Activated T-helper 1 cell treated with Interleukin-2 at 50 U/mL for 16 hours (primary cell): ENCODE results near the gene PLD1.
A peak's percentile ranks its signal among the peaks of the same experiment; 100 is the strongest.
"Not testable (repeated sequence)": the region's sequence is repeated elsewhere in the genome, so short reads cannot be mapped to it uniquely, and the experiment has no call there.

Experiments
- DNase-seq: peaks from one replicate; pipeline ENCODE4 v3.0.0-alpha.2; 2020; ENCODE audit warnings: low read depth

The PLD1 gene, protein sequence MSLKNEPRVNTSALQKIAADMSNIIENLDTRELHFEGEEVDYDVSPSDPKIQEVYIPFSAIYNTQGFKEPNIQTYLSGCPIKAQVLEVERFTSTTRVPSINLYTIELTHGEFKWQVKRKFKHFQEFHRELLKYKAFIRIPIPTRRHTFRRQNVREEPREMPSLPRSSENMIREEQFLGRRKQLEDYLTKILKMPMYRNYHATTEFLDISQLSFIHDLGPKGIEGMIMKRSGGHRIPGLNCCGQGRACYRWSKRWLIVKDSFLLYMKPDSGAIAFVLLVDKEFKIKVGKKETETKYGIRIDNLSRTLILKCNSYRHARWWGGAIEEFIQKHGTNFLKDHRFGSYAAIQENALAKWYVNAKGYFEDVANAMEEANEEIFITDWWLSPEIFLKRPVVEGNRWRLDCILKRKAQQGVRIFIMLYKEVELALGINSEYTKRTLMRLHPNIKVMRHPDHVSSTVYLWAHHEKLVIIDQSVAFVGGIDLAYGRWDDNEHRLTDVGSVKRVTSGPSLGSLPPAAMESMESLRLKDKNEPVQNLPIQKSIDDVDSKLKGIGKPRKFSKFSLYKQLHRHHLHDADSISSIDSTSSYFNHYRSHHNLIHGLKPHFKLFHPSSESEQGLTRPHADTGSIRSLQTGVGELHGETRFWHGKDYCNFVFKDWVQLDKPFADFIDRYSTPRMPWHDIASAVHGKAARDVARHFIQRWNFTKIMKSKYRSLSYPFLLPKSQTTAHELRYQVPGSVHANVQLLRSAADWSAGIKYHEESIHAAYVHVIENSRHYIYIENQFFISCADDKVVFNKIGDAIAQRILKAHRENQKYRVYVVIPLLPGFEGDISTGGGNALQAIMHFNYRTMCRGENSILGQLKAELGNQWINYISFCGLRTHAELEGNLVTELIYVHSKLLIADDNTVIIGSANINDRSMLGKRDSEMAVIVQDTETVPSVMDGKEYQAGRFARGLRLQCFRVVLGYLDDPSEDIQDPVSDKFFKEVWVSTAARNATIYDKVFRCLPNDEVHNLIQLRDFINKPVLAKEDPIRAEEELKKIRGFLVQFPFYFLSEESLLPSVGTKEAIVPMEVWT

DNA sequence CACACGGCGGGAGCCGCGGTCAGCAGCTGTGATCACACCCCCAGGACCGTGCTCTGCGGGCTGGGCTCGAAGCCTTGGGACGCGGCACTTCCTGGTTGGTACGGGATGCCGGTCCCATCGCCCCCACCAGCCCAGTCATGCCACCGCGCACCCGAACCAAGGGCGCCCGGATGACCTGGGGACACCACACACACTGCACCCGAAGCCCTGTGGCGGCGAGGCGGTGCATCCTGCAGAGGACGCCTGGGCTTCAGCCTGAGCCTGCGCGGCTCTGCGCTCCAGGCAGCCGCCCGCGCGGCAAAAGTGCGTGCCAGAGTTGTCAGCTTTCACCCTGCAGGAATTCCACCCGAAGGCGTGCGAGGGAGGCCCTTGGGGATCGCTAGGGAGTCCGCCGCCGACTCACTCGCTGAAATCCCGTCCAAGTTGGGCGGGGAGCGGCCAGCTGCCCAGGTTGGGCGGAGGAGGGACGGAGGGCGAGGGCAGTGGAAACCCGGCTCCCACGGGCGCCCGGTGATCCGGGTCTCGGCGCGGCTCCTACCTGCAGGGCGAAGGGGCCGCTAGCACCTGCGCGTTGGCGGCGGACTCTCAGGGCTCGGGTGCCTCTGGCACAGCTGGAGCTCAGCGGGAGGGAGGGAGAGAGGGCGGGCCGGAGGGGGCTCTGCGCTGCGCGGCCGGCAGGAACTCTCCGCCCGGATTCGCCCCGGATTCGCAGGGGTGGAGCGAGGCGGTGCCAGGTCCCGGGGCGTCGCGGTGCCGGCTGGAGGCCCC, at the start of gene PLD1:
Gene PLD1 (minus strand): TSS at position 623 of the 768 bp plus-strand sequence. CDS start 72,432 bp downstream, outside the sequence.
- DNase-seq, result peak; percentile 22

DNA sequence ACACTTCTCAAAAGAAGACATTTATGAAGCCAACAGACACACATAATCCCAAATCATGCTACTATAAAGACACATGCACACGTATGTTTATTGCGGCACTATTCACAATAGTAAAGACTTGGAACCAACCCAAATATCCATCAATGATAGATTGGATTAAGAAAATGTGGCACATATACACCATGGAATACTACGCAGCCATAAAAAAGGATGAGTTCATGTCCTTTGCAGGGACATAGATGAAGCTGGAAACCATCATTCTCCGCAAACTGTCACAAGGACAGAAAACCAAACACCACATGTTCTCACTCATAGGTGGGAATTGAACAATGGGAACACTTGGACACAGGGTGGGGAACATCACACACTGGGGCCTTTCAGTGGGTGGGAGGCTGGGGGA, 48.5 kb upstream of the PLD1 start:
- DNase-seq, result not testable (repeated sequence)

DNA sequence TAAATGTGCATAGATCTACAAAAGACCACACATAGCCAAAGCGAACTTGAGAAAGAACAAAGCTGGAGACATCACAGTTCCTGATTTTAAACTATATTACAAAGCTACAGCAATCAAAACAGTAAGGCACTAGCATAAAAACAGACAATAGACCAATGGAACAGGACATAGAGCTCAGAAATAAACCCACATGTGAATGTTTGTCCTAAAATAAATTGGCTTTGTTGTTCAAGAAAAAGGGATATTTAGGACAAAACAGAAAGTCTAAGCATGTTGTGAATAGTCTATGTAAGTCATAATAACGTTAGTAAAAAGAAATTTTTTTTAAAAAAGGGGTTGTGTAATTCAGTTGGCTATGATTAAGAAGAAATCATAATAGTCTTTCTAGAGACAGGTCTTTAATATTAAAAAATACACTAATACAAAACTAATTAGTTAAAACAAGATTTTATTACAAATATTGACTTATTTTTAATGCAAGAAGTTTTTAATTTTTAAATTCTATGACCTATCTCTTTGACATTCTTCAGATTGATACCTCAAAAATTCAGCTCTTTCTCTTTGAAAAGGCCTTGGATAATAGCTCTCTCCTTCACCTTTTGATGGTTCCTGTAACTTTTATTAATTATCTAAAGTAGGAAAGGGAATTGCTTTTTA, 44.5 kb upstream of the PLD1 start:
- no peak for DNase-seq

DNA sequence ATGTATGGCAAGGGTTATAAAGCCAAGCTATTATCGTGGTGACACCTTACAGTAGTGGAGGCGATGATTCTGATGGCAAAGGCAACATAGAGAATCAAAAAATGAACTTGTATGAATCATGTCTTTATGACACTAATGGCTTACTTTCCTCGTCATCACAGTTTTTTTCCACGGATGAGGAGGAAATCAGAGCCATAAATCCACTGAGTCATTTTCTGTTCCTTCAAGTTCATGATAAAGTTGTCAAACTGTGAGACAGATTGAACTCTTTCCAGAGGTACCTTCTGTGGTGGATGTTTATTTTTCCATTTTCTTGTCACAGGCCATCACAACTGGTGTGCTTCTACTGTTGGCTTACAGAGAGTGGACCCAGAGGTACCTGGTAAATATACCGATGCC, 41.4 kb upstream of the PLD1 start:
- DNase-seq, result no peak

DNA sequence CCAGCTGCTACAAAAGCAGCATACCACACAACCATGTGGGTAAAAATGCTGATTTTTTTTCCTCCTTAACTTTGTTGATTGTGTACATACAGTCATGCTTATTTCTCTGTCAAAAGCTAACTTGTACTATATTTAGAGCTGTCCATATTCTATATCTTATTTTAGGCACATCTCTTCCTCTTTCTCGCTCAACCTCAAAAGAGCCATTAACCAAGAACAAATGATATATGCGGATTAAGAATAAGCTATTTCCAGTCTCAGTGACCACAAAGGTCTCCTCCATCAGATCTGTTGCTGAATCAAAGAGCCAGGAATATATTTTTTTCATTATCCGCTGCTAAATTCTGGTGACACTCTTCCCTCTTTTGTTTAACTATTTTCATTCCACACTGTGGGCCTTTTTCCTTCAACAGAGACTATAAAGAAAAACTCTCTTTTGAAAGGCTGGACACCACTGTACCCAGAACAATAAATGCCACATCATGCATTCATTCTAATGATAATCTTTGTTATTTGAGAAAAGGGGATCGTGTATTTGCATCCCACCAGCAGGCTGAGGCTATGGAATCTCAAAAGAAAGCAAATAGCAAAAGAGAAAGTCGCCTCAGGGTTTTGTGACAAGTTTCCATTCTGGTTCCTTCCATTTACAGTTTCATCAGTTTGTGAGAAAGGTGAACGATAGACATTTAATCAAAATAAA, 40.8 kb upstream of the PLD1 start:
- DNase-seq, result no peak

DNA sequence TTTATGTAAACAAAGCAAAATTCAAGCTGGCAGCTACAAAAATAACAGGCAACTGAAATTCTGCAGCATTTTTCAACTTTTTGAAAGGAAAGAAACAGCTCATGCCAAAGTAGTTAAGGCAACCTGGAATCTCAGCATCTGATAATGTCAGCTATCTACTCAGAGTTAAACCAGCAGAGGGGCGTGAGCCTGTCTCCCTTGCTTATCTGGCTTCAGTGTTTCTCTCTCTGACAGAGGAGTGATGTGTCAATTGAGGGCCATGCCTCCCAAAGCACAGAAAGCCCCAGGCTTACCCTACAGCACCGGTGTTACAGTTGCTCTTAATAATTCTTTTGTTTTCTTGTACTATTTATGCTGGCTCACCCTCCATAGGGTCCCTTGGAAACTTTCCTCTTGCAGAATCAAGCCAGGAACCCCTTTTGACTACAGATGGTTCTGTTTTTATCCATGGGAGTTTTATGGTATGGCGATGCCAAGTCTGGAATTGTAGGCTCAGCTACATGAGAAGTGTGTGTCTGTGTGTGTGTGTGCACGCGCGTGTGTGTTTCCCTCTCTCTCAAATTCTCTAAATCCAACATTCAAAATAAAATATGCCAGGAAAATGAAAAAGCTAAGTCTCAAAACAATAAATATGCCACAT, 40.2 kb upstream of the PLD1 start:
- DNase-seq, result no peak

DNA sequence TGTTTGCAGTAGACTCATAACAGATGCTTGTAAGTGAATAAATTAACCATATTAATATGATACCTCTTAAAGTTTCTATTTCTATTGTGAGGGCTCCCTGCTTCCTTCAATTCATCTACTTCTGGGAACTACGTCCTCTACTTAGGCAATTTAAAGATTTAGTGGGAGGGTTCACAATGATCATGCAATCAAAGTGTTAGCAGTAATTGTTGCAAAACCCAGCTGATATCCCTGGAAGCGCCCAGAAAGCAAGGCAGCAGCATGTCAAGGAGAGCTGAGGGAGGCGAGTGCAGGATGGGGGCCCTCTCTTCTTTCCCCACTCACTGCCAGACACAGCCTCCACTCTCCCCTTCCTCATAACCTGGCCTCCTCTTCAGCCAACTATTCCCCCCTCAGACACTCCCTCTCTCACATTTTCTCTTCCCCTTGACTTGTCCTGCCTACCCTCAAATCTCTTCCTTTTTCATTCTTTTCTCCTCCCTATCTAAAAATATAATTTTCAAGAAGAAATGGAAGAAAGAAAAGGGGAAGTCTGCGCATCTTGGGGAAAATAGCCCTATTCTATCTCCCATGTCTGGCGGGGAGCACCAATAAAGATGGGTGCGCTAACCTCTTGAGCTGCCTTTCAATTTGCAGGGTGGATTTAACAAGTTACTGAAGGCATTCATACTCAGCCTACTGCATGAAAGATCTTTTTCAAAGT, 39.5 kb upstream of the PLD1 start:
- DNase-seq, result no peak

DNA sequence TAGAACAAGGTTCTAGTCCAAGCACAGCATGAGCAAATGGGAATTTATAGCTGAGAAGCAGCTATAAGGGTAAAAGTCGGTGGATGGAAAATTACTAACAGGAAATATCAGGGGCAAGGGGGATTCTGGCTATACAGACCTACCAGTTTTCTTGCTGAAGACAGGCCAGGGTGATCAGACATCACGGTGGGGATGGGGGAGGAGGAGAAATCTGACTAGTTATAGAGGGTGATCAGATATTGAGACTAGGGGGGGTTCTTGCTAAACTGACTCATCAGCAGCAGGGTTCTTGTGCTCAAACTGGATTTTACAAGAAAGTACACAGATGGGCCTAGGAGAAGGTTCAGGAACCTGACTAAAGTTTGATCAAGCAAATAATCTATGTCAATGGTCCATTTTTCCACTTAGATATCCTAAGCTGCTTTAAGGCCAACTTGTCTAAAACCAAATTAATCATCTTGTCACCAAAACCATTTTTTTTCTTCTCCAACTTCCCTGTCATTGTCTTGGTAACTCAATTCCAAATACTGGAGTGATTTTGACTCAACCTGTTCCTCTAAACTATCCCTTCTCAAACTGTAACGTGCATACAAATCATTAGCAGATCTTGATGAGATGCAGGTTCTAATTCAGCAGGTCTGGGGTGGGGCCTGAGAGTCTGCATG, 37.4 kb upstream of the PLD1 start:
- DNase-seq, result no peak

DNA sequence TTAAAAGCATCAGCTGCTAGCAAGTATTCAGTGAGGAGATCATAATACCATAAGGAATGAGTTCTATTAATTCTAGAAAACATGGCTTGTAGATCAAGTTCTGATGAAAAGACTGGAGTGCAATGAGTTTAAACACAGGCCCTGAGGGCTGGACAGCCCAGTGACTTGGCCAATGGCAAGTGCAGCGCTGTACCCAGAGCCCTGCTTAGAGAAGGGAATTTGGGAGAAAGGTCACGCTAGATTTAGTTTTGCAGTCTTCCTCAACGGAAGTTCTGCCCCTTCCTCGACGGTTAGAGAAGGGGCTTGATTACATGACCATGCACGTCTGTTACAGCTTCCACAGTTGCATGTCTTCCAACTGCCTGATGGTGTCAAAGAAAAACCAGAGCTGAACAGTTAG, 36.9 kb upstream of the PLD1 start:
- DNase-seq, result no peak

DNA sequence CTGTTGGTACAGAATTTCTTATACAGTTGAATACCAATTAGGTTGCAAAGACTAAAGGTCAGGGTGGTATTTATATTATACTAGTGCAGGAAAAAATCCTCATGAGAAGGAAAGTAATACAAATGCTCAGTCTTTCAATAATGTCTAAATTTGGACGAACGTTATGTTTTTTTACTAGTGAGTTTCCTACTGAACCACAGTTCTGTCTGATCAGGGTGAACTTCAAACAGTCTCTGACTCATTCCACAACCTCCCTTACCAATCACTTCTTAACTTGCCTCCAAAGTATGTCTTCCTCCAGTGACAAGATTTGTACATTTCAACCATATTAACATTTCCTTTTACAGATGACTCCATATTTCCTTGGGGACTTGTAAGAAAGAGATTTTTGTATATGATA, 36.3 kb upstream of the PLD1 start:
- no peak for DNase-seq

DNA sequence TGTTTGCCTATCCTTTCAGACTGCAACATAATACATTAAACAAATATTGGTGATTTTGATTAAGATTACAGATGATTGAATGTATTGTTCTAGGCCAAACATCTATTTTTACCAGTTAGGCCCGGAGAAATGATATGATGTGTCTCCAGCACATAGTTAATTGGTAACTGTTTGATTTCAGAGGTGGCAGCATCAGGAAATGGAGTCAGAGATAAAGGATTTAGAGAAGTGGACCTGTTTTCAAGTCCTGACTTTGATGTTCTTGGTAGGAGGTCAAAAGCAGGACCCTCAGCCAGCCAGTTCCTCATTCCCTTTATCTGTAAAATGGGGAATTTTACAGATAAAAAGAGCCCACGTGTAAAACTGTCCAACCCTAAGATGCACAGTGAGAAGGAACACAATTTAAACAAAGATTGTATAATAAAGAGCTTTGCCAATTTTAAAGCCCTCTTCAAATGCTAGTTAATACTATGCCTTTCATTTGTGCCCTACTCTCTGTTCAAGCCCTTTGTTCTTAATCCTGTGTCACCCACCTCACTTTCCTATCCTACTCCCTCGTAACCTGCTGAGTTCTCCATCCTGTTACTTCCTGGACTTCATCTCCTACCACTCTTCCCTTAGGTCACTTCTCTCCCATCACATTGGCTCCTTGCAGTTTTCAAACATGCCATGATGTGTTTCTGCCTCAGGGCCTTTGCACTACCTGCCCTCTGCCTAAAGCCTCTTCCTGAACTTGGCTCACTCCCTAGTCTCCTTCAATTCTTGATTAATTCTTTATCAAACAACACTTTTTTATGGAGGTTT, 35.4 kb upstream of the PLD1 start:
- no peak for DNase-seq

DNA sequence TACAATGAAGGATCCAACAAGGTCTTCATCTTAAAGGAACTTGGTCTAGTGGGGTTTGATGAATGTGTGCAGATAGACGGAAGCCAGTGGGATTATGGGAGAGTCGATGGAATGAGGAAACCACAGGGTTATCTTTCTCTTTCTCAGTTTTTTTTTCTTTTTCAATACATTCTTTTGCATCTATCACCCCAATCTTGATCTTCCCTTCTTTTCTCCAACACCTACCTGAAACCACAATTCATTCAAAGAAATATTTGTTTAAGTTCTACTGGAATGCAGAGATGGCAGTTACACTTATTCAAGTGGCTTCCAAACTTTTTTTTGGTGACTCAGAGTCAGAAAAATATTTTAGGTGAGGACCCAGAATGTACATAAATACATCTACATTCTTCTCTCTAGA, 34.6 kb upstream of the PLD1 start:
- DNase-seq, result no peak

DNA sequence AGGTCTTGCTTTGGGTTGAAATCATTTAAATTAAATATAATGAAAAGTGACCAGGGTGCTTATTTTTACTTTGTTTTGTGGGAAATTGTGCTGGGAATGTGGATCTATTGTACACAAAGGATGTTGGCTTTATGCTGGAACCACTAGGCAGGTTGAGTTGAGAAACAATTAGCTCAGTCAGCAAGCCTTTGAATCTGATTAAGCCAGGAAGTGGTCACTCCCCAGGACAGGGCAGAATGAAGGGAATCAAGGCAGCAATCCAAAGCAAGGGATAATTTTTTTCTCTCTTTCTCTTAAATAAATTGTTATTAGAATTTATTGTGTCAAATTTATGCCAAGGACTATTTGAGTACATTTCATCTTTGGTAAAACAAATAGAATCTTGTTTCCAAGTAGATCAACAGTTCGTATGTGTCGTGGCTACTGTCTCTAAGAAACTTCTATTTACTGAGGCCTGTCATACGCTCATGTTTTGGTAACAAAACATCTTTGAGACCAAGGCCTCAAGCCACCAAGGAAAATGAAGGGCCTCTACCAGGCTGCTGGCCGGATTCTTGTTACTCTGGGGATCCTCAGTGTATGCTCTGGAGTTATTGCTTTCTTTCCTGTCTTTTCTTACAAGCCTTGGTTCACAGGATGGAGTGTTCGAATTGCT, 32.7 kb upstream of the PLD1 start, which contains the start of gene TMEM212:
Gene TMEM212 (plus strand): TSS at position 486 of the 655 bp plus-strand sequence. CDS start 35 bp downstream, at position 521.
- no peak for DNase-seq

DNA sequence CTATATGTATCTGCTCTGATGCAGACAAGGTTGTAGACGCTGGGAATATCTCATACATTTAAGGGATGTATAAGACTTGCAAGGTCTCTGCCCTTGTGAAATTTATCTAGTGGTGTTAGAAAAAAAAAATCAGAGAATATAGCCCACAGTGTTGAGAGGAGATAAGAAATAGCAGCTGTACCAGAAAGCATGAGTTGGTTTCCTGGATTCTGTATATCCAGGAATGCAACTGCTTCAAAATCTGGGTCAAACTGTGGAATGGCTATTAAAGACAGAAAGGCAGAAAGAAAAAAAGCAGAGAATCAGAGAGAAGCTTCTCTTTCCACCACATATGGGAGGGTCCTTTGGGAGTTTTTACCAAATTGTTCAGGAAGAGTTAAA, 31.3 kb upstream of the PLD1 start:
- no peak for DNase-seq

DNA sequence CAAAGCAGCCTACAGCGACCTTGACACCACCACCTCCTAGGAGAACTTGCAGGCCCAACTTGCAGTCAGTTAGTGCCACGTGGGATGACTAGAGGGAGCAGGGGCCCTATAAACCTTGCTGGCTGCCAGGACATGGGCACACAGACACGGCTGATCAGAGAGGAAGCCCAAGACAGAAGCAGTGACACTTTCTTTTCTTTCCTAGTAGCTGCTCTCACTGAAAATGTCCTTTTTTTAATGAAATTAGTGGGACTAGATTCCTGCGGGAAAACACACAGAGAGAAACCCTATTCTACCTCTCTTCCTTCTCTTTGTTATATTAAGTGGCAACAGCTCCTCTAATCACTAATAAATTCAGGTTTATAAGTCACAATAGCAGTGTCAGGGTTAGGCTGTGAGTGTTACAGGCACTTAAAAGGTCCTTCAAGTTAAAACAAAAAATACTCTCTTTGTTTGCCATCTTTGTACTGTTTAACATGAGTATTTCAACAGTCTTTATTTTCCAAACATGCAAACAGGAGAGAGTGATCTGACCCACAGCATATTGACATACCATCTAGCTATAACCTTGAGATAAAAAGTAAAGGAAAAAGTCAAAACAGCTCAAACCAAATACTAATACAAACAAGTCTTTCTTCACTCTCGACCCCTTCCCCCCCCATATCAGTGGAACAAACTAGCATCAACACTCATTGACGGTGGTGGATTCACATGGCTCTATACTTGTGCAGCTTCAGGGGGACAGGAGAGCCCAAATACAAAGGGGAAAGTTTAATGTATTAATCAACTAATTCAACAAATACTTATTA, 30.7 kb upstream of the PLD1 start:
- DNase-seq, result no peak

DNA sequence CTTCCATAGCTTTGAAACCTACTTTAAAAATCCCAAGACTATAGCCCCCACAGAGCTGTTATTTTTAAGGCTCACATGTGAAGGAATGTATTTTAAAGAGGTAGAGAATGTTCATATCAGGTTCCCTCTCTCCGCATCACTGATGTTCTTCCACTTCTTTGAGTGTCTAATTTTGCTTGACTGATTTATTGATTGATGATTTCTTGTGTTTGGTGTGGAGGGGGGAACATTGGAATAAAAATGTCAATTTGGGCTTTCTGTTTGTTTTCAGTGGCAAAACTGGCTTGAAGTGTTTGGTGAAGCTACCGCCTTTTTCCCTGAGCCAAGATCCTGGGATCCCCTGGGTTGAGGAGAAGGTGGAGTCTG, 30.1 kb upstream of the PLD1 start:
- no peak for DNase-seq

DNA sequence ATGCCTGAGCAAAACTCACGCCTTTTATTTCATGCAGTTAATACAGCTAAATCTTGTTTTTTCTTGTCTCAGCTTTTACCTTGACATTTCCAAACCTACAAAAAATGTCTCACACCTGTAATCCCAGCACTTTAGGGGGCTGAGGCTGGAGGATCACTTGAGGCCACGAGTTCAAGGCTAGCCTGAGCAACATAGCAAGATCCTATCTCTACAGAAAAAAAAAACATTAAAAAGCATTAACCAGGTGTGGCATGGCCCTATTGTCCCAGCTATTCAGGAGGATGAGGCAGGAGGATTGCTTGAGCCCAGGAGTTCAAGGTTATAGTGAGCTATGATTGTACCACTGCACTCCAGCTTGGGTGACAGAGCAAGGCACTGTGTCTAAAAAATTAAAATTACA, 29.0 kb upstream of the PLD1 start:
- DNase-seq, result no peak
